A549 (cell line): ENCODE data around the gene OSBPL2. TPM values are rescaled to one million over a fixed set of nuclear protein-coding genes. Genes with fewer than 3 reads are reported as not detected.

Experiments used
- ATAC-seq, 2 experiments: fragments of 200-7000 bp in 1 of 2; fragments of >200 bp in 1 of 2; cut with Nextera tagmentation in 1 of 2; cut with Tn5 transposase in 1 of 2; 3 replicates each; pipeline versions ENCODE4 v1.8.0 to v1.9.1; 2018 to 2020; ENCODE audit warnings: mild to moderate bottlenecking in 1 of 2, moderate library complexity in 1 of 2
- CTCF ChIA-PET: fragments of 300-600 bp; sonication (Branson Sonifier 250); formaldehyde crosslinking; extraction: SDS; loops from one replicate; lab custom pipeline; 2021; ENCODE audit warnings: antibody characterized with exemption, inconsistent platforms; lab: Yijun Ruan, JAX
- POLR2A ChIA-PET: fragments of 350-600 bp; formaldehyde crosslinking; extraction: SDS; loops from one replicate; lab custom pipeline; 2021; ENCODE audit warnings: antibody characterized with exemption, inconsistent platforms; lab: Yijun Ruan, JAX
- DNase-seq, 2 experiments: peaks; one replicate each; pipeline versions ENCODE4 v3.0.0 to v3.0.0-alpha.2; 2011 to 2016; ENCODE audit warnings: low read depth in 1 of 2, low spot score in 1 of 2
- FAIRE-seq: peaks from 2 replicates; lab custom pipeline; 2011; peaks lifted over from hg19 to GRCh38; lab: Jason Lieb, UNC
- H3K27ac ChIP-seq, 2 experiments: fragments of >200 bp; sonication (Bioruptor Twin); formaldehyde crosslinking; 3 replicates each; pipeline ENCODE4 v1.5.1; 2016 to 2017
- H3K4me1 ChIP-seq: fragments of >200 bp; sonication (Bioruptor Twin); formaldehyde crosslinking; 3 replicates; pipeline ENCODE4 v1.6.1; 2016
- H3K4me2 ChIP-seq: fragments of >200 bp; sonication (Bioruptor Twin); formaldehyde crosslinking; 3 replicates; pipeline ENCODE4 v1.6.1; 2016
- H3K4me3 ChIP-seq: fragments of >200 bp; sonication (Bioruptor Twin); formaldehyde crosslinking; 3 replicates; pipeline ENCODE4 v1.5.1; 2016
- H3K9me3 ChIP-seq: fragments of >200 bp; sonication (Bioruptor Twin); formaldehyde crosslinking; 3 replicates; pipeline ENCODE4 v1.6.1; 2016
- BHLHE40 ChIP-seq: IDR thresholded peaks from 2 replicates; pipeline ENCODE4 v1.6.1; 2012; ENCODE audit warnings: low read depth, low read length, inconsistent platforms
- CBX2 ChIP-seq: fragments of 200-600 bp; sonication (generic); IDR thresholded peaks from 2 replicates; pipeline ENCODE4 v1.6.1; 2016; ENCODE audit warnings: low read depth, mild to moderate bottlenecking, borderline replicate concordance
- CBX8 ChIP-seq: fragments of 200-600 bp; sonication (generic); IDR thresholded peaks from 2 replicates; pipeline ENCODE4 v1.6.1; 2016
- CHD2 ChIP-seq: fragments of 150-350 bp; IDR thresholded peaks from 2 replicates; pipeline ENCODE4 v1.6.1; 2014; ENCODE audit warnings: low read length; ENCODE audit not compliant: partially characterized antibody
- EHF ChIP-seq: fragments of 250-450 bp; sonication (Bioruptor Pico); IDR thresholded peaks from 2 replicates; pipeline ENCODE4 v1.5.0; 2020; ENCODE audit warnings: mild to moderate bottlenecking
- EHMT2 ChIP-seq: fragments of 200-600 bp; sonication (generic); IDR thresholded peaks from 2 replicates; pipeline ENCODE4 v1.6.1; 2016; ENCODE audit warnings: antibody characterized with exemption, low read depth, mild to moderate bottlenecking, moderate library complexity
- FOSB ChIP-seq: fragments of 250-450 bp; sonication (Bioruptor Pico); IDR thresholded peaks from 2 replicates; pipeline ENCODE4 v1.5.0; 2020; ENCODE audit warnings: mild to moderate bottlenecking, moderate library complexity
- HEYL ChIP-seq: fragments of 250-450 bp; sonication (Bioruptor Pico); IDR thresholded peaks from 2 replicates; pipeline ENCODE4 v1.8.0; 2021; ENCODE audit warnings: mild to moderate bottlenecking, moderate library complexity
- HOXB13 ChIP-seq: fragments of 250-450 bp; sonication (Bioruptor Pico); IDR thresholded peaks from 2 replicates; pipeline ENCODE4 v1.5.0; 2020; ENCODE audit warnings: low read depth, mild to moderate bottlenecking, moderate library complexity
- KDM5A ChIP-seq: fragments of 200-600 bp; sonication (generic); IDR thresholded peaks from 2 replicates; pipeline ENCODE4 v1.6.1; 2016; ENCODE audit warnings: antibody characterized with exemption, mild to moderate bottlenecking
- RAD21 ChIP-seq, 2 experiments: fragments of >200 bp in 1 of 2; sonication (Bioruptor Twin) in 1 of 2; formaldehyde crosslinking in 1 of 2; IDR thresholded peaks in 1 of 2; conservative IDR thresholded peaks in 1 of 2; 2 replicates in 1 of 2; 3 replicates in 1 of 2; pipeline ENCODE4 v1.6.1; 2012 to 2018; ENCODE audit warnings: inconsistent platforms in 1 of 2
- RARB ChIP-seq: fragments of 250-450 bp; sonication (Bioruptor Pico); IDR thresholded peaks from 2 replicates; pipeline ENCODE4 v1.8.0; 2021; ENCODE audit warnings: mild to moderate bottlenecking, moderate library complexity
- RCOR1 ChIP-seq: fragments of 150-350 bp; IDR thresholded peaks from 2 replicates; pipeline ENCODE4 v1.6.1; 2014; ENCODE audit warnings: antibody characterized with exemption, low read length, low read depth
- SMC3 ChIP-seq: fragments of >200 bp; sonication (Bioruptor Twin); formaldehyde crosslinking; IDR thresholded peaks from 3 replicates; pipeline ENCODE4 v1.6.1; 2018; ENCODE audit warnings: inconsistent platforms
- ZC3H11A ChIP-seq: fragments of 450-650 bp; IDR thresholded peaks from 2 replicates; pipeline ENCODE4 v1.6.1; 2014; ENCODE audit warnings: antibody characterized with exemption, mild to moderate bottlenecking
- ZFP36 ChIP-seq: fragments of 450-650 bp; IDR thresholded peaks from 2 replicates; pipeline ENCODE4 v1.6.1; 2014; ENCODE audit warnings: borderline replicate concordance; ENCODE audit not compliant: partially characterized antibody
- ZNF302 ChIP-seq: fragments of 250-450 bp; sonication (Bioruptor Pico); IDR thresholded peaks from 2 replicates; pipeline ENCODE4 v1.9.0; 2021; ENCODE audit warnings: inconsistent platforms, mild to moderate bottlenecking, moderate library complexity
- WGBS: methylation state at CpG from one replicate; pipeline ENCODE4 v1.1.6; 2017; ENCODE audit errors: missing lambda C conversion rate; 5-methylcytosine and 5-hydroxymethylcytosine counted together
- polyA plus RNA-seq, 4 experiments: library from polyadenylated mRNA; depleted of rRNA in 3 of 4; stranded (reverse); fragments of >200 nt; fragmentation: RNase III in 1 of 4; extraction: RNeasy Plus Mini Kit Qiagen cat#74134 plus additional on column Dnase treatment in 1 of 4; gene quantifications; 2 replicates in 3 of 4; 3 replicates in 1 of 4; pipeline ENCODE4 v1.2.3, GENCODE V29; 2011 to 2017
- TF ChIP-seq, protein P1 (sequence below): fragments of 150-350 bp; IDR thresholded peaks from 2 replicates; pipeline ENCODE4 v1.6.1; 2014; ENCODE audit warnings: low read depth, mild to moderate bottlenecking, low read length
- TF ChIP-seq, protein P2 (sequence below): IDR thresholded peaks from 2 replicates; pipeline ENCODE4 v1.6.1; 2012
- TF ChIP-seq, protein P3 (sequence below): IDR thresholded peaks from 2 replicates; pipeline ENCODE4 v1.6.1; 2012
- TF ChIP-seq, protein P4 (sequence below): IDR thresholded peaks from 2 replicates; pipeline ENCODE4 v1.6.1; 2012; ENCODE audit warnings: low read depth, borderline replicate concordance
- TF ChIP-seq, protein P5 (sequence below): fragments of >200 bp; sonication (Bioruptor Twin); formaldehyde crosslinking; IDR thresholded peaks from 3 replicates; pipeline ENCODE4 v1.6.1; 2016
- TF ChIP-seq, protein P6 (sequence below): fragments of 450-650 bp; IDR thresholded peaks from 2 replicates; pipeline ENCODE4 v1.6.1; 2014; ENCODE audit warnings: antibody characterized with exemption

The OSBPL2 gene
- polyA plus RNA-seq, 2 of the 4 experiments (the other 2 are of a cell fraction) = 14.6 to 14.8 TPM

DNA sequence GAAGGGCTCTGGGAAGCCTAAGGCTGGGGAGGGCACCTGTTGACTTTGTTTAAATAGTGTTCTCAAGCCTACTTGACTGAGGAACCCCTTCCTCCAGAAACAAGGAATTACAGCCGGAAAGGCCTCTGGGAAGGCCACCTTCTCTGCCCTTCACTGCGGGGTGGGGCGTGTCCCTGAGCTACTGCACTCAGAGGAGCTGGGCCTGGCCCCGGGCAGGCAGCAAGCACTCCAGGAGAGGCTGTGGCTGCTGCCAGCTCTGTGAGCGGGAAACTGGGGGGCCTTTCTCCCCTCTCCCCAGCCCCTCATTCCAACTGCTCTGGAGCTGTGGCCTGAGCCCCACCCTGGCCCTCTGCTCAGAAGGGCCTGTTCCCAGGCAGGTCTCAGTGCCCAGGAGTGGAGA lies 4.0 kb upstream of the OSBPL2 start:
- TF ChIP-seq CHD2 = no peak
- TF ChIP-seq BHLHE40 = no peak
- TF ChIP-seq RARB = no peak
- no peak for TF ChIP-seq ZFP36
- TF ChIP-seq, protein P1, sequence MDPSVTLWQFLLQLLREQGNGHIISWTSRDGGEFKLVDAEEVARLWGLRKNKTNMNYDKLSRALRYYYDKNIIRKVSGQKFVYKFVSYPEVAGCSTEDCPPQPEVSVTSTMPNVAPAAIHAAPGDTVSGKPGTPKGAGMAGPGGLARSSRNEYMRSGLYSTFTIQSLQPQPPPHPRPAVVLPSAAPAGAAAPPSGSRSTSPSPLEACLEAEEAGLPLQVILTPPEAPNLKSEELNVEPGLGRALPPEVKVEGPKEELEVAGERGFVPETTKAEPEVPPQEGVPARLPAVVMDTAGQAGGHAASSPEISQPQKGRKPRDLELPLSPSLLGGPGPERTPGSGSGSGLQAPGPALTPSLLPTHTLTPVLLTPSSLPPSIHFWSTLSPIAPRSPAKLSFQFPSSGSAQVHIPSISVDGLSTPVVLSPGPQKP = no peak
- TF ChIP-seq KDM5A = no peak
- TF ChIP-seq RCOR1 = no peak
- Histone ChIP-seq H3K4me3 (no peak overlapping the region), H3K4me1 (peaks cover 5% of the 10 kb centered on the region; the same call in 1 of the 3 replicates), H3K4me2 (no peak overlapping the region), H3K9me3 (no peaks in the 10 kb centered on the region), H3K27ac (no peak overlapping the region)
- FAIRE-seq (no peak), ATAC-seq (no peak), DNase-seq (no peak)
- CTCF ChIA-PET = interaction anchor here (0.7 to 2.1 kb wide), 3 partner anchors 8 to 33 kb away, joined by 3 to 6 read pairs (median 3); no protein-coding TSS in a partner anchor
- WGBS = 30% methylated on average over 4 of the region's 5 CpGs
- POLR2A ChIA-PET = no interaction called here

DNA sequence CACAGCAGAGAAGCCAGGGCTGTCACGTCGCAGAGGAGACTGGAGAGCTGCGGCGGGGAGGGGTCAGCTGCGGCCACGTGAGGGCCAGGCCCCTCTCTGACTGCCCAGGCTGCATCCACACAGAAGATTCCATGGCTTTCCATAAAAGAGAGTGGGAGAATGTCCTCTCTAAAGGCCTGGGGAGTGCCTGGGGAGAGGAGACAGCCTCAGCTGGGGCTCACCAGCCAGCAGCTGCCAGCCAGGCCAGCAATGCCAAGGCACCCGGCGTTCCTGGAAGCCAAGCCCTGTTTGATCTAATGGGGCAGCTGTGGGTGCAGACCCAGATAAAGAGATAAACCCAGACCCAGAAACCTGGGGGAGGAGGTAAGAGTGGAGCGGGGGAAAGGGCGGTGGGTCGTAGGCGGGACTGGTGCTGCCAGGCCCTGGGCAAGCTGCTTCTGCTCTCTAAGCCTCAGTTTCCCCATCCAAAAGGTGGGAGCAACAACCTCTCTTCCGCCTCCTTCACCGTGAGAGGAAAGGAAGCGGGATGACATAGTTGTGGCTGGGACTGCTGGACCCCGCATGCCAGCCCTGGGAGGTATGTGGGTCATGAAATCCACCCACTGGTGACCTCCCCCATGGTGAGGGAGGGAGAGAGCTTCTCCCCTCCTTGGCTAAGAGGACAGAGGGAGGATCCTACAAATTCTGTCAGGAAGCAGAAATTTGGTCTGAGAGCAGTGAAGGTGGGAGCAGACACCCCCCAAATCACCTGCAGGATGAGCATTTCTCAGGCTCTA lies 3.1 kb upstream of the OSBPL2 start:
- FAIRE-seq = no peak
- DNase-seq = no peak
- ATAC-seq = no peak
- POLR2A ChIA-PET = no interaction called here
- Histone ChIP-seq H3K27ac (no peak overlapping the region), H3K4me2 (no peak overlapping the region), H3K4me1 (peaks cover 8% of the 10 kb centered on the region; the same call in 1 of the 3 replicates), H3K4me3 (no peak overlapping the region), H3K9me3 (no peaks in the 10 kb centered on the region)
- no peak for TF ChIP-seq ZC3H11A
- TF ChIP-seq ZNF302 (CRISPR knock-in tag) = no peak
- TF ChIP-seq EHF (CRISPR knock-in tag) = no peak
- TF ChIP-seq FOSB (CRISPR knock-in tag) = no peak
- TF ChIP-seq, protein P2, sequence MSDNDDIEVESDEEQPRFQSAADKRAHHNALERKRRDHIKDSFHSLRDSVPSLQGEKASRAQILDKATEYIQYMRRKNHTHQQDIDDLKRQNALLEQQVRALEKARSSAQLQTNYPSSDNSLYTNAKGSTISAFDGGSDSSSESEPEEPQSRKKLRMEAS = no peak
- TF ChIP-seq CBX2 = no peak
- TF ChIP-seq RAD21 (conservative IDR thresholded peaks at IDR 0.05 in 1 of 2, IDR thresholded peaks at IDR 0.05 in 1 of 2) = no peak
- TF ChIP-seq CBX8 = no peak
- TF ChIP-seq, protein P3, sequence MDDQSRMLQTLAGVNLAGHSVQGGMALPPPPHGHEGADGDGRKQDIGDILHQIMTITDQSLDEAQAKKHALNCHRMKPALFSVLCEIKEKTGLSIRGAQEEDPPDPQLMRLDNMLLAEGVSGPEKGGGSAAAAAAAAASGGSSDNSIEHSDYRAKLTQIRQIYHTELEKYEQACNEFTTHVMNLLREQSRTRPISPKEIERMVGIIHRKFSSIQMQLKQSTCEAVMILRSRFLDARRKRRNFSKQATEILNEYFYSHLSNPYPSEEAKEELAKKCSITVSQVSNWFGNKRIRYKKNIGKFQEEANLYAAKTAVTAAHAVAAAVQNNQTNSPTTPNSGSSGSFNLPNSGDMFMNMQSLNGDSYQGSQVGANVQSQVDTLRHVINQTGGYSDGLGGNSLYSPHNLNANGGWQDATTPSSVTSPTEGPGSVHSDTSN = no peak
- TF ChIP-seq CHD2 = no peak
- TF ChIP-seq SMC3 = no peak
- no peak for TF ChIP-seq EHMT2
- TF ChIP-seq, protein P4, sequence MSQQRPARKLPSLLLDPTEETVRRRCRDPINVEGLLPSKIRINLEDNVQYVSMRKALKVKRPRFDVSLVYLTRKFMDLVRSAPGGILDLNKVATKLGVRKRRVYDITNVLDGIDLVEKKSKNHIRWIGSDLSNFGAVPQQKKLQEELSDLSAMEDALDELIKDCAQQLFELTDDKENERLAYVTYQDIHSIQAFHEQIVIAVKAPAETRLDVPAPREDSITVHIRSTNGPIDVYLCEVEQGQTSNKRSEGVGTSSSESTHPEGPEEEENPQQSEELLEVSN = no peak
- TF ChIP-seq, protein P5, sequence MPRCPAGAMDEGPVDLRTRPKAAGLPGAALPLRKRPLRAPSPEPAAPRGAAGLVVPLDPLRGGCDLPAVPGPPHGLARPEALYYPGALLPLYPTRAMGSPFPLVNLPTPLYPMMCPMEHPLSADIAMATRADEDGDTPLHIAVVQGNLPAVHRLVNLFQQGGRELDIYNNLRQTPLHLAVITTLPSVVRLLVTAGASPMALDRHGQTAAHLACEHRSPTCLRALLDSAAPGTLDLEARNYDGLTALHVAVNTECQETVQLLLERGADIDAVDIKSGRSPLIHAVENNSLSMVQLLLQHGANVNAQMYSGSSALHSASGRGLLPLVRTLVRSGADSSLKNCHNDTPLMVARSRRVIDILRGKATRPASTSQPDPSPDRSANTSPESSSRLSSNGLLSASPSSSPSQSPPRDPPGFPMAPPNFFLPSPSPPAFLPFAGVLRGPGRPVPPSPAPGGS = no peak
- TF ChIP-seq HOXB13 (CRISPR knock-in tag) = no peak
- TF ChIP-seq, protein P6, sequence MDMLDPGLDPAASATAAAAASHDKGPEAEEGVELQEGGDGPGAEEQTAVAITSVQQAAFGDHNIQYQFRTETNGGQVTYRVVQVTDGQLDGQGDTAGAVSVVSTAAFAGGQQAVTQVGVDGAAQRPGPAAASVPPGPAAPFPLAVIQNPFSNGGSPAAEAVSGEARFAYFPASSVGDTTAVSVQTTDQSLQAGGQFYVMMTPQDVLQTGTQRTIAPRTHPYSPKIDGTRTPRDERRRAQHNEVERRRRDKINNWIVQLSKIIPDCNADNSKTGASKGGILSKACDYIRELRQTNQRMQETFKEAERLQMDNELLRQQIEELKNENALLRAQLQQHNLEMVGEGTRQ = no peak
- no peak for TF ChIP-seq HEYL (CRISPR knock-in tag)
- CTCF ChIA-PET = interaction anchor here (1.3 to 2.1 kb wide), 3 partner anchors 9 to 14 kb away, joined by 3 to 6 read pairs (median 3); no protein-coding TSS in a partner anchor
- 65% methylated on average over 16 of the region's 16 CpGs for WGBS
